ENCODE results near the gene CCSER2.

GRCh38 chr10:84373000-84373399 lies 44.6 kb downstream of the CCSER2 start:
- TF ChIP-seq, protein P1, sequence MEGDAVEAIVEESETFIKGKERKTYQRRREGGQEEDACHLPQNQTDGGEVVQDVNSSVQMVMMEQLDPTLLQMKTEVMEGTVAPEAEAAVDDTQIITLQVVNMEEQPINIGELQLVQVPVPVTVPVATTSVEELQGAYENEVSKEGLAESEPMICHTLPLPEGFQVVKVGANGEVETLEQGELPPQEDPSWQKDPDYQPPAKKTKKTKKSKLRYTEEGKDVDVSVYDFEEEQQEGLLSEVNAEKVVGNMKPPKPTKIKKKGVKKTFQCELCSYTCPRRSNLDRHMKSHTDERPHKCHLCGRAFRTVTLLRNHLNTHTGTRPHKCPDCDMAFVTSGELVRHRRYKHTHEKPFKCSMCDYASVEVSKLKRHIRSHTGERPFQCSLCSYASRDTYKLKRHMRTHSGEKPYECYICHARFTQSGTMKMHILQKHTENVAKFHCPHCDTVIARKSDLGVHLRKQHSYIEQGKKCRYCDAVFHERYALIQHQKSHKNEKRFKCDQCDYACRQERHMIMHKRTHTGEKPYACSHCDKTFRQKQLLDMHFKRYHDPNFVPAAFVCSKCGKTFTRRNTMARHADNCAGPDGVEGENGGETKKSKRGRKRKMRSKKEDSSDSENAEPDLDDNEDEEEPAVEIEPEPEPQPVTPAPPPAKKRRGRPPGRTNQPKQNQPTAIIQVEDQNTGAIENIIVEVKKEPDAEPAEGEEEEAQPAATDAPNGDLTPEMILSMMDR (IDR thresholded peaks at IDR 0.05): no peak
- TF ChIP-seq EZH2 (IDR thresholded peaks at IDR 0.05; ENCODE audit: borderline replicate concordance, insufficient read depth, low read depth, low read length, poor library complexity, severe bottlenecking): no peak
